HL-60 (cell line): ENCODE data around the gene PARD3.

ENCODE experiments used
- POLR2AphosphoS5 ChIP-seq: IDR thresholded peaks from 2 replicates; pipeline ENCODE4 v1.6.1; 2012; ENCODE audit warnings: low read depth
- REST ChIP-seq: IDR thresholded peaks from 2 replicates; pipeline ENCODE4 v1.6.1; 2012; ENCODE audit warnings: low read depth; ENCODE audit not compliant: insufficient replicate concordance
- SPI1 ChIP-seq: IDR thresholded peaks from 2 replicates; pipeline ENCODE4 v1.6.1; 2012; ENCODE audit warnings: low read depth, mild to moderate bottlenecking, borderline replicate concordance
- TF ChIP-seq, protein P1 (sequence below): IDR thresholded peaks from one replicate; pipeline ENCODE4 v1.5.1; 2011; ENCODE audit warnings: low read length, control low read depth, inconsistent platforms; ENCODE audit not compliant: insufficient read depth

GRCh38 chr10:34826221-34826620 is 11.1 kb upstream of the PARD3 start:
- TF ChIP-seq, protein P1, sequence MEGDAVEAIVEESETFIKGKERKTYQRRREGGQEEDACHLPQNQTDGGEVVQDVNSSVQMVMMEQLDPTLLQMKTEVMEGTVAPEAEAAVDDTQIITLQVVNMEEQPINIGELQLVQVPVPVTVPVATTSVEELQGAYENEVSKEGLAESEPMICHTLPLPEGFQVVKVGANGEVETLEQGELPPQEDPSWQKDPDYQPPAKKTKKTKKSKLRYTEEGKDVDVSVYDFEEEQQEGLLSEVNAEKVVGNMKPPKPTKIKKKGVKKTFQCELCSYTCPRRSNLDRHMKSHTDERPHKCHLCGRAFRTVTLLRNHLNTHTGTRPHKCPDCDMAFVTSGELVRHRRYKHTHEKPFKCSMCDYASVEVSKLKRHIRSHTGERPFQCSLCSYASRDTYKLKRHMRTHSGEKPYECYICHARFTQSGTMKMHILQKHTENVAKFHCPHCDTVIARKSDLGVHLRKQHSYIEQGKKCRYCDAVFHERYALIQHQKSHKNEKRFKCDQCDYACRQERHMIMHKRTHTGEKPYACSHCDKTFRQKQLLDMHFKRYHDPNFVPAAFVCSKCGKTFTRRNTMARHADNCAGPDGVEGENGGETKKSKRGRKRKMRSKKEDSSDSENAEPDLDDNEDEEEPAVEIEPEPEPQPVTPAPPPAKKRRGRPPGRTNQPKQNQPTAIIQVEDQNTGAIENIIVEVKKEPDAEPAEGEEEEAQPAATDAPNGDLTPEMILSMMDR: no peak
- no peak for TF ChIP-seq REST
- TF ChIP-seq POLR2AphosphoS5: no peak
- no peak for TF ChIP-seq SPI1
